Smooth muscle cell (in vitro differentiated cells): ENCODE data around the gene HDAC10. TPM values are rescaled to one million over a fixed set of nuclear protein-coding genes. Genes with fewer than 3 reads are reported as not detected.

ENCODE experiments used
- DNase-seq: peaks from one replicate; lab custom pipeline; 2025; ENCODE audit not compliant: unreplicated experiment; lab: John Stamatoyannopoulos, UW
- H2AFZ ChIP-seq: fragments of 200-600 bp; sonication (generic); 2 replicates; pipeline ENCODE4 v1.6.0; 2016; ENCODE audit warnings: antibody characterized with exemption, low read depth, mild to moderate bottlenecking
- H3F3A ChIP-seq: fragments of 200-600 bp; sonication (generic); 2 replicates; pipeline ENCODE4 v1.6.0; 2017; ENCODE audit warnings: antibody characterized with exemption, low read depth
- H3K27ac ChIP-seq: fragments of 200-600 bp; sonication (generic); 2 replicates; pipeline ENCODE4 v1.5.1; 2016; ENCODE audit warnings: low read depth, mild to moderate bottlenecking
- H3K27me3 ChIP-seq: fragments of 200-600 bp; sonication (generic); 2 replicates; pipeline ENCODE4 v1.6.1; 2016; ENCODE audit warnings: low read depth, mild to moderate bottlenecking
- H3K36me3 ChIP-seq: fragments of 200-600 bp; sonication (generic); 2 replicates; pipeline ENCODE4 v1.5.1; 2016; ENCODE audit warnings: low read depth
- H3K4me1 ChIP-seq: fragments of 200-600 bp; sonication (generic); 2 replicates; pipeline ENCODE4 v1.5.1; 2016; ENCODE audit warnings: low read depth
- H3K4me2 ChIP-seq: fragments of 200-600 bp; sonication (generic); 2 replicates; pipeline ENCODE4 v1.6.0; 2016; ENCODE audit warnings: mild to moderate bottlenecking
- H3K4me3 ChIP-seq: fragments of 200-600 bp; sonication (generic); 2 replicates; pipeline ENCODE4 v1.5.1; 2016; ENCODE audit warnings: mild to moderate bottlenecking
- H3K79me2 ChIP-seq: fragments of 200-600 bp; sonication (generic); 2 replicates; pipeline ENCODE4 v1.6.0; 2016; ENCODE audit warnings: low read depth, mild to moderate bottlenecking
- H3K9ac ChIP-seq: fragments of 200-600 bp; sonication (generic); 2 replicates; pipeline ENCODE4 v1.6.0; 2016; ENCODE audit warnings: low read depth
- H3K9me3 ChIP-seq: fragments of 200-600 bp; sonication (generic); replicated peaks from 2 replicates; pipeline ENCODE4 v1.5.1; 2016; ENCODE audit warnings: low read depth
- H4K20me1 ChIP-seq: fragments of 200-600 bp; sonication (generic); 2 replicates; pipeline ENCODE4 v1.6.0; 2016; ENCODE audit warnings: low read depth
- CTCF ChIP-seq: fragments of 200-600 bp; sonication (generic); IDR thresholded peaks from 2 replicates; pipeline ENCODE4 v1.5.1; 2017; ENCODE audit warnings: borderline replicate concordance, mild to moderate bottlenecking, antibody characterized with exemption; ENCODE audit not compliant: insufficient read depth, poor library complexity, severe bottlenecking
- WGBS: methylation state at CpG from one replicate; pipeline ENCODE4 v1.1.7; 2016; ENCODE audit warnings: low lambda C conversion rate; 5-methylcytosine and 5-hydroxymethylcytosine counted together
- polyA plus RNA-seq: library from polyadenylated mRNA; unstranded; fragments of >200 nt; fragmentation: Nextera tagmentation; extraction: Ambion mirVana; gene quantifications from 2 replicates; pipeline ENCODE4 v1.2.1, GENCODE V29; 2016
- total RNA-seq: library from RNA; depleted of rRNA; stranded (reverse); fragments of >200 nt; gene quantifications from 2 replicates; pipeline ENCODE4 v1.2.3, GENCODE V29; 2014

The HDAC10 gene
- total and polyA plus RNA-seq, 2 experiments from 2014 or later: 9.5 to 15.7 TPM

- H3K4me2 ChIP-seq: peak overlapping the region; percentile 97
- H3K9me3 ChIP-seq: no peaks in the 10 kb centered on the region
- H3K27ac ChIP-seq: no peak overlapping the region
- no peak overlapping the region for H2AFZ ChIP-seq
- H3K9ac ChIP-seq: no peak overlapping the region
- H4K20me1 ChIP-seq: peaks cover 7% of the 10 kb centered on the region
- DNase-seq: no peak
- no peaks in the 10 kb centered on the region for H3K36me3 ChIP-seq
- H3K27me3 ChIP-seq: no peaks in the 10 kb centered on the region
- H3F3A ChIP-seq: peaks cover 26% of the 10 kb centered on the region
- TF ChIP-seq CTCF: no peak
- no peaks in the 10 kb centered on the region for H3K79me2 ChIP-seq
- H3K4me3 ChIP-seq: peak overlapping the region; percentile 70
- H3K4me1 ChIP-seq: peaks cover 9% of the 10 kb centered on the region
- 19% methylated on average over 29 of the region's 36 CpGs for WGBS
Observed at GRCh38 chr22:50251477-50252081, 514 bp upstream of the HDAC10 start.

- Histone ChIP-seq H4K20me1 (peaks cover 7% of the 10 kb centered on the region), H3K36me3 (no peaks in the 10 kb centered on the region), H3K9me3 (no peaks in the 10 kb centered on the region), H2AFZ (no peak overlapping the region), H3K9ac (no peak overlapping the region), H3K27me3 (no peaks in the 10 kb centered on the region), H3K4me3 (peak overlapping the region; percentile 70), H3F3A (peaks cover 26% of the 10 kb centered on the region), H3K4me1 (peaks cover 9% of the 10 kb centered on the region), H3K27ac (no peak overlapping the region), H3K79me2 (peaks cover 4% of the 10 kb centered on the region), H3K4me2 (peak overlapping the region; percentile 97)
- no peak for DNase-seq
- TF ChIP-seq CTCF: no peak
- WGBS: 91% methylated on average over 11 of the region's 11 CpGs
Observed at GRCh38 chr22:50250249-50250554, 863 bp downstream of the HDAC10 start.

- Histone ChIP-seq H3F3A (peaks cover 26% of the 10 kb centered on the region), H3K27ac (no peak overlapping the region), H3K27me3 (no peaks in the 10 kb centered on the region), H3K4me3 (peak overlapping the region; percentile 70), H3K9me3 (no peaks in the 10 kb centered on the region), H3K79me2 (peaks cover 4% of the 10 kb centered on the region), H3K4me2 (peak overlapping the region; percentile 97), H2AFZ (no peak overlapping the region), H3K9ac (no peak overlapping the region), H4K20me1 (peaks cover 7% of the 10 kb centered on the region), H3K36me3 (no peaks in the 10 kb centered on the region), H3K4me1 (peaks cover 9% of the 10 kb centered on the region)
- TF ChIP-seq CTCF: no peak
- WGBS: 97% methylated on average over 26 of the region's 32 CpGs
- DNase-seq: no peak
Observed at GRCh38 chr22:50249341-50250248, 1.5 kb downstream of the HDAC10 start.
